ENCODE data around the gene PTH1R.
A peak's percentile ranks its signal among the peaks of the same experiment; 100 is the strongest.

Gene PTH1R

DNA sequence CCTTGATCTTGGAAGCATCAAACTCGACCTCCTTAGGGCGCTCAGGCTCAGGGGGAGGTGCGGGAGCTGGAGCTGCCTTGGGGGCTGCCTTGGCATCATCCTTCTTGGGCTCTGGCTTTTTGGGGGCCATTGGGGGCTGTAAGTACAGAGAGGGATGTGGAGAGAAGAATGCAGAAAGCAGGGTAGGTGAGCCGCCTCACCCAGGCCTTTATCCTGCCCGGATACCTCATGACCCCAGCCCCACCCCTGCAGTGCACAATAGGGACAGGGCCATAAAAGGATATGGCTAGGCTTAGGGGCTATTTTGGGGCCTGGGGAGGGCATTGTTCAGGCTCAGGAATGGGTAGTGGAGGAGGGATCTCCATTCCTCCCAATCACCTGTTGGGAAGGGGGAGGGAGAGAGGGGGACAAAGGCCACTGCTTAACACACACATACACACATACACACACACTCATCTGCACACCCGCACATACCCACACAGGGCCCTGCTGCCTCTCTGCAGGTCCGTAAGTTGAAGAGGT lies 14.2 kb upstream of the PTH1R start, which contains the start of gene MYL3:
TSS of gene MYL3 (minus strand) at position 184 of the 522 bp plus-strand sequence. CDS start at position 130, 54 bp downstream.
- no peak for DNase-seq (ENCODE audit: low read depth in 1 of 2, low spot score in 1 of 2)

DNA sequence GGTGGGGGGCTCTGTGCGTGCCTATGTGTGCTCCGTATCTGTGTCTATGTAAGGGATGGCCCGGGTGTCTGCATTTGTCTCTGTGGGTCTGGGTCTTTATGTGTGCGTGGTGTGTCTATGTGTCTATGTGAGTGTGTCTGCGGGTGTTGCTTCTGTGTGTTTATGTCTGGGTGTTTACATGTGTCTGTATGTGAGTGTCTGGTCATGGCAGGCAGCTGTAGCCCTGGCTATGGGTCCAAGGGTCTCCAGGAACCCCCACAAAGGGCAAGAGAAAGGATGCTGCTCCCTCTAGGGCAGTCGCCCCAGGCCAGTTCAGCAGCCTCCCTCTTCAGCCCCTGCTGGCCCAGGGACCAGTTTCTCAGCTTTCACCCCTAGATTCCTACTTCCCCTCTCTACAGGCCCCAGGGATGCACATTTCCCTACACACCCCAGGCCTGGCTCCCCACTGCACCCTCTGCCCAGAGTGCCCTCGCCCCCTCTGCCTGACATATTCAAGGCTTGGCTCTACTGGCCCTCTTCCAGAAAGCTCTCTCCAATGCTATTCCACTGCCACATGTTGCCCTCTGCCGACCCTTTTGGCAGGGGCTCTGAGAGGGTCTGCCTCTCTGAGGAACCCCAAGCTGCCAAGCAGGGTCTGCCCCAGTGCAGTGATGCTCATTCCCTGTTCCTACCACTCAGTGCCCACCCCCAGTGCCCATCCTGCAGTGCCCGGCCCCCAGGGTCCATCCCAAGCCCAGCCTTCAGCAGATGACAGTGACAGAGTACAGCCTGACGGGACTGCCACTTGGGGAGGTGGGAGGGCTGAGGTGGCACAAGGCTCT lies 13.2 kb upstream of the PTH1R start:
- no peak for DNase-seq (ENCODE audit: low read depth in 1 of 2, low spot score in 1 of 2)

DNA sequence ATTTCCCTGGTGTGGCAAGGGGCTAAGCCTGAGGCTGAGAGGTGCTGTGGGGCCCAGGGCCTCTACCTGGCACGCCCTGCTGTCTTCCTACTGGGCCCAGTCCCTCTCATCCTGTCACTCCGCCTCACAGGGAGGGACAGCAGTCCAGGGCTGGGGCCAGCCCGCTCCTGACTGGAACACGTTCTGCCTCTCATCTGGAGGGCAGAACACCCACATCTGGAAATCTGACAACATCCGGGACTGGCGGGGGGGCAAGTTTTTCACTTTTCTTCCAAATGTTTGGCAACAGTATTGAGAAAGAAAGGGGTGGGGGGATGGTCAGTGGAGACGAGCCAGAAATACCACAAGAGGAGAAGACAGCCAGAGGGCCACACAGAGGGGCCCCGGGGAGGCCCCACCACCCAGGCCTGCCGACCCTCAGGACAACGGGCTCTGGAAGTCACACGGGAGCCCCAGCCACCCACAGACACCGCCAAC lies 12.5 kb upstream of the PTH1R start:
- DNase-seq (ENCODE audit: low read depth in 1 of 2, low spot score in 1 of 2): no peak

DNA sequence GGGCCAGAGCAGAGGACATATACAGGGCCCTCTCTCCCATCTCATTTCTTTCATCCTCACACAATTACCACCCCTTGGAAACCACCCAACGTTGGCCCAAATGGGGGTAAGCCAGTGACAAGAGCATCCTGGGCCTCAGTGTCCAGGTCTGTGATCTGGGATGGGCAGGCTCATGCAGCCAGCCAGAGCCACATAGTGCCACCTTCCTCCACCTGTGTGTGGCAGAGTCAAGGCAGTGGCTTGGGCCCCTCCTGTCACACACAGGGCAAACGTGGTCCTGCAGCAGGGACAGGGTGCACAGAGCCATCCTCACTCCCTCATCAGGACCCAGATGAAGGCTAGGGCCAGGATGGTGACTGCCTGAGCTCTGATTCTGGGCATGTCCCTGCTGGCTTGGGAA lies 12.0 kb upstream of the PTH1R start:
- no peak for DNase-seq (ENCODE audit: low read depth in 1 of 2, low spot score in 1 of 2)

DNA sequence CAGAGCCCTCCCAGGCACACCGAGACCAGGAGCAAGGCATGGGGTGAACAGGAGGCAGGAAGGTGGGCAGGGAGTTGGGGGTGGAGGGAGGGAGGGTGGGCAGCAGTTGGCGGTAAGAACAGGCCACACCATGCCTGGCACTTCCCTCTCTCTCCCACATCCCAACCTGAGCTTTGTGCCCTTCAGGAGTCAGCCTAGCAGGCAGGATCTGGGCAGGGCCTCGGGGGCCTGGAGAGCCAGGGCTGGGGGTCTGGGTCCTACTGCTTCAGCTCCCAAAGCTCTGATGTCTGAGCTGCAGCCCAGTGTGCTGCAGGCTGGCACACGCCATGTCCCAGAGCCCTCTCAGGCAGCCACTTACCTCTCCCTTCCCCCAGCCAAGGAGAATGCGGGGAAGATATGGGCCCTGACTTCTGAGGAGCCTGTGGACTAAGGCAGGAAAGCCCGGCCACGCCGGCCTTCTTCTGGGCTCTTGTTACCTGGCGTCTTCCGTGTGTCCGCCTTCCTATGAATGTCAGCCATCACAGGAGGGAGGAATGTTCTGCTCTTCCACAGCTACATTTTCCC lies 11.4 kb upstream of the PTH1R start:
- DNase-seq (ENCODE audit: low read depth in 1 of 2, low spot score in 1 of 2): no peak

DNA sequence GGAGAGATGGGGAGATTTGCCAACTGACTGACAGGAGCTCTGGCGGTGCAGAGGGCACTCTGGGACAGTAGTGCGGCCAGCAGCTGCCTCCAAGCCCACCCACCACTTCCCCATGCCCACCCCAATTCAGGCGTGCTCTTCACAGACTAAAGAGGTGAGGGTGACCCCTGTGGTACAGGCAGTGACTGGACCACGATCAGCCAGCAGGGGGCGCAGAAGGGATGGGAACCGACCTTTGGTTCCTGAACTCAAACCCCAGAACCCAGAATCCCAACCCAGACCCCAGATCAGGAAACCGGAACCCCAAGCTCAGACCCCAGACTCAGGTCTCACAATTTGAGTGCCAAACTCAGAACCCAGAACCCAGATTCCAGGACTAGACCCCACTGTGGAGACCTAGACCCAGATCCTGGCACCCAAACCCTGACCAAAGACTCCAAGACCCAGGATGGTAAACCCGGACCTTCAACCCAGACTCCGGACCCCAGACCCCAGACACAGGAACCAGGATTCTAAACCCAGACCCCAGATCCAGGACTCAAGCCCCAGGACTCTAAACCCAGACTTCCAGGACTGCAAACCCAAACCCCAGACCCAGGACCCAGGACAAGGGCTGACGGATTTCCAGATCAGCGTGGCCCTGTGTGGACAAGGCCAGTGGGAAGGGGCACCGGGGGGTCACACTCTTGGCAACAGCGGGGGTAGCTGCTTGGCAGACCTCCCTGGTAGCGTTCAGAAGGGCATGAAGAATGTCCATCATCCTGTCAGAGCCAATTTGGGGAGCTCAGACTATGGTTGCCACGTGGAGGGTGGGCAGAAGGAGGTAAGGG lies 10.6 kb upstream of the PTH1R start:
- DNase-seq (ENCODE audit: low read depth in 1 of 2, low spot score in 1 of 2): peak; percentile 74 to 76

DNA sequence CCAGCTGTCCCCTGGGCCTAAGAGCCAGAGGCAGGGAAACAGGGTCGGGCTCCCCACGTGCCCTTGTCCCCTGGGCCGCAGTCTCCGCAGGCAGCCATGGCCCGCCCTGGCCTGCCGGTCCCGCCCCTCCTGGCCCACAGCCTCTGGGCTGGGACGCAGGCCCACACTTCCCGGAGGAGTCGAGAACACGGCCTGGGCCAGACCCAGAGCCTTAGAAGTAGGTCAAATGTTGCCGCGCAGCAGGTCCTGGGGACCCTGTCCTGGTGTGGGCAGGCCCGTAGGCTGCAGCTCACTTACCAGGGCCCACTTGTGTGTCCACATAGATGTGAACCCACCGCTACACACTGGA lies 10.0 kb upstream of the PTH1R start:
- DNase-seq (ENCODE audit: low read depth in 1 of 2, low spot score in 1 of 2): no peak

DNA sequence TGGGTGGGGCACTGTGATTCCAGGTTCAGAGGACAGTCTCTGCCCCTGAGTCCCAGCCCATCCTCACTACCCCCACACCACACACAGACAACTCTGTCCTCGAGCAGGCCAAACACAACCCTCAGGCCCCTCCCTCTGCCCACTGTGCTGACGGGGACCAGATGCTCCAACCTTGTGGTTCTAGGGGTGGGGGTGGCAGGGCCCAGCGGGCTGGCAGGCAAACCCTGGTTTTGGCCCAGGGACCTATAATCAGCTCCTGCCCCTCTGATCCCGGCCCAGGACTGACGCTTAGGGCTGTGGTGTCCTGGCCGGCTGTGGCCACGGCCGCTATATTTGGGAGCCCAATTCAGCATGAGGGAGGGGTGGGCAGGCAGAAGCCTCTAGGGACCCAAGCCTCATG lies 9.2 kb upstream of the PTH1R start:
- no peak for DNase-seq (ENCODE audit: low read depth in 1 of 2, low spot score in 1 of 2)

DNA sequence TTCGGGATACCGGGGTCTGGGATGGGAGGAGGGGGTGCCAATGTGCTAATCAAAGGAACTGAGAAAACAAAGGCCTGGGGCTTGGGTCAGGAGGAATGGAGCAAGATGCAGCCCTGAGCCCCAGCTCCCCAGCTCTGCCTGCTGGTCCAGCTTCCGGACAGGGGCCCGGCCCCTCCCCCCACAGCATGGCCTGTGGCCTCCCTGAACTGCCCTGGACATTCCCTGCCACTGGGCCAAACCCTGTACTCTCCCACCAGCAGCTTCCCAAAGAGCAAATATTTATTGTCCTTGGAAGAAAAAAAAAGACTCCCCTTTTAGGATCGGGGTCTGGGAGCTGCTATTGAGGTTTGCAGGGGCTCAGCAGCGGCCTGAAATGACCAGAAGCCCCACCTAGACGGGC lies 8.6 kb upstream of the PTH1R start:
- no peak for DNase-seq (ENCODE audit: low read depth in 1 of 2, low spot score in 1 of 2)

DNA sequence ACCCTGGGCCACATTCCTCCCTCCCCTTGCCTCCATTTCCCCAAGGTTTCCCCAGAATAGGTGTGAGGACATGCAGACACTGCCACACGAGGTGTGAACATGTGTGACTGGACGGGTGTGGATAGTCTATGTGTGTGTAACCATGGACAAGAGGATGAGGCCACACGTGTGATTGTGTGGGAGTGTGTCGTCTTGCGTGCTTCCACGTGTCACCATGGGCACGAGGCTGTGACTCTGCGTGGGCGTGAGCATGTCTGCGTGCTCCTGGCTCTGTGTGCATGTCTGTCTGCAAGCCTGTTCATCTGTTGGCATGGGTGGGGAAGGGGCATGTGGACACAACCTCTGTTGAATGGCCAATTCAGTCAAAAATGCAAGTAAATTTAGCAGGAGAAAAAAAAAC lies 8.1 kb upstream of the PTH1R start:
- no peak for DNase-seq (ENCODE audit: low read depth in 1 of 2, low spot score in 1 of 2)

DNA sequence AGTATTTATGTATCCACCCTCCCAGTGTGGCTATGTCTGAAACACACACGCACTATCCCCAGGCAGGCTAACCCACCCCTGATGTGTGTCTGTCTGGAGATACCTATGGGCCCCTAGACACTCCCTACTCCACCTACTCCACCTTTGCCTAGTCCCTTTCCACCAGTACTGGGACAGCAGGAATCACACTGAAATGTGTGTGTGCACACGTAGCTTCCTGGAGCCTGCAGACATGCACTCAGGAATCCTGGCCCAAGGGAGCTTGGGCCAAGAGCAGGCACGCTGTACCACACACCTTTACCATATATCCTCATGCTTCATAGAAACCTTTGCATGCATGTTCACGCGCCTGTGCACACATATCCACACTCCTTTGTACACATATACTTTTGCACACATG lies 6.9 kb upstream of the PTH1R start:
- DNase-seq (ENCODE audit: low read depth in 1 of 2, low spot score in 1 of 2): no peak

DNA sequence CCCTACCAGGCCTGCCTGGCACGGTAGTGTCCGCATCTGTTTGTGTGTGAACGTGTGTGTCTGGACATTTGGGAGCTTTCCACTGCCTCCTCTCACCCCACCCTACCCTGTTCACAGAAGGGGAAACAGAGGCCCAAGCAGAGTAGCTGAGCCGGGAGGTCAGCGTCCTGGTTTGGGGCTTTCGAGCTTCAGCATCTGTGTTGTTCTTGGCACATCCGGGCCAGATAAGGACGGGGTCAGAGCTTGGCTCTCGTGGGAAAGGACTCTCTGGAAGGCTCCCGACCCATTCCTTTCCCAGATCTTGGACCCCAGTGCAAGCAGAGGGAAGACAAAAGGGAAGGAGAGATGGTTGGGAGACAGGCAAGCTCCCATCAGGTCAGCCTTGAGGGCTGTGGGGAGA lies 6.3 kb upstream of the PTH1R start:
- DNase-seq (ENCODE audit: low read depth in 1 of 2, low spot score in 1 of 2): no peak

DNA sequence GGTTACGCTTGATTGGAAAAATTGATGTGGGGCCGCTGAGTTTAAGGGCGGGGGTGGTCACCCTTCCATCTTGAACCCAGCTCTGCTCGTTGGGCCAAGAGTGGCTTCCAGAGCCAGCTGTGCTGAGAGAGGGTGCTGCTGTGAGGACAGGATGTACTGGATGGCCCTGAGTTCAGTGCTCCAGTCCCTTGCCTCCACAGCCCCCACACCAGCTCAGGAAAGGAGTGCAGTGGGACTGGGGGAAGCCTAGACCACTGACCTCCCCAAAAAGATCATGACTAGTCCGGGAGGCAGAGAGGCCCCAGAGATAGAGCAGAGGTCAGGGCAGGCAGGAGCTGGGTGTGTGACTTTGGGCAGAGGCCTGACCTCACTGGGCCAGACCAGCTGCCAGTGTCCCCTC lies 4.0 kb upstream of the PTH1R start:
- no peak for DNase-seq (ENCODE audit: low read depth in 1 of 2, low spot score in 1 of 2)

DNA sequence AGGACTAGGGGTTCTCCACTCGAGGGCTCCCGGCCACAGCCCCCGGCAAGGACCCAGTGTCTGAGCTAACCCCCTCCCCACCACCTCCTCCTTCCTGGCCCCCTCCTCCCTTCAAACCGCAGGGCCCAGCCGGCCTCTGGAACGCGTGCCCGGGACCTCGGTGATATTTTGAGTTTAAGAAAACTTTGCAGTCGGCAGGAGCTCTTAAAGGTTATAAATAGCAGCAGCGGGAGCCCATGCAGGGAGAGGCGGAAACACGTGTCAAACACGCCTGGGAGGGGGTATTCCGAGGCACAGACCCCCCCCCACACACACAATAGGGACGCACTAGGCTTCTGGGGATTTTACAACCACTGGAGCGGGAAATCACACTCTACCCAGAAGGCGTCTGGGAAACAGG lies 3.1 kb upstream of the PTH1R start:
- no peak for DNase-seq (ENCODE audit: low read depth in 1 of 2, low spot score in 1 of 2)

DNA sequence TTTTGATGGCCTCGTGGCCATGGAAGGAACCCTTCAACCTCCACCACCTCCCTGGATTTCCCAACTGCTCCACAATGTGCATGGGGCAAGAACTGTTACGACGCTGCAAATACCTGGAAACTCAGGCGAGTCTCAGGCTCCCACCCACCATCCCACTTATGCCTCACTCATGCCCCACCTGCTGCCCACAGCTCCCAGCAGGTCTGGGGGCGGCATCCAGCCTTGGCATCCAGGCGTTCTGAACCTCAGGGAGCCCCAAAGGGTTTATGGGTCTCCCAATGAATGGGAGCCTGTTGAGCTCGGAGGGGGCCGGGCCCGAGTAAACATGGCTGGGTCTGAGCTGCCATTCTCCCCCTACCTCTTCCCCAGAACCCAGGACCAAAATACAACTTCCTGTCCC lies 2.0 kb upstream of the PTH1R start:
- DNase-seq (ENCODE audit: low read depth in 1 of 2, low spot score in 1 of 2): no peak

DNA sequence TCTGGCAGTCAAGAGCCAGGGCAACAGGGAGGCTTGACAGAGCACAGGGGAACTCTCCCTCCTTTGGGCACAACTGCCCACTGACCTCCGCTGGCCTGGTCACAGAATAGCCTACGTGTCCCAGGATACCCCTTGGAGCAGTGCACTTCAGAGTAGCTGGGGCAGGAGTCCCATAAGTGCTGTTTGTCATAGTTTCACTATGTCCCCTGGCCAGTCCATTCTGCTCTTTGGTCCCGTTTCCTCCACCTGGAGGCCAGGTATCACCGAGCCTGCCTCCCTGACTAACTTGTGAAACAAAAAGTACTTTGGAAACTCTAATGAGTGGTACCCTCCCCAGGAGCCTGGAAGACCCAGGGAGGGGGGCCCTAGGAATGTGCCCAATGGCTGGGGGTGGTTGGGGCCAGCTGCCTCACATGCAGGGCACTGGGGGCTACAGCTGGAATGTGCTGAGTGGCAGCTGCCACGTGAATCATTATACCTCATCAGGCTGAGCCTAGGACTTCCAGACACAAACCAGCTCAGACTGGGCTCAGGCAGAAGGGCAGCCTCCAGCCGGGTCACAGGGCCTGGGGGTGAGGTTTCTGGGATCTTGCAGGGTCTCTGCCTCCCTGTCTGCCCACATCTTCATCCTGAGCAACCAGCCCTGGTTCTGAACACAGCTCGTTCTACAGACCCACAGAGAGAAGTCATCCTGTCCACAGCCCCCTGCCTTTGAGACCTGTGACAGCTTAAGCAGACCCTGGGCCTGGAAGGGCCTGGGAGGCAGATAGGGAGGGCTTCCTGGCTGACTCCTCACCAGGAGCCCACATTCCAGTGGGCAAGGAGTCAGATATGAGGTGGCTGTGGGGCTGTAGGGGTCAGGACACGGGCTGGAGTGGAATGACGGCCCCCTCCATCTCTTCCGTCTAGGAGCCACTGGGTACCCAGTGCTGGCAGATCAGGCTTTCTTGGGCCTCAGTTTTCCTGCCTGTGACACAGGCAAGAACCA lies 914 bp upstream of the PTH1R start:
- no peak for DNase-seq (ENCODE audit: low read depth in 1 of 2, low spot score in 1 of 2)

DNA sequence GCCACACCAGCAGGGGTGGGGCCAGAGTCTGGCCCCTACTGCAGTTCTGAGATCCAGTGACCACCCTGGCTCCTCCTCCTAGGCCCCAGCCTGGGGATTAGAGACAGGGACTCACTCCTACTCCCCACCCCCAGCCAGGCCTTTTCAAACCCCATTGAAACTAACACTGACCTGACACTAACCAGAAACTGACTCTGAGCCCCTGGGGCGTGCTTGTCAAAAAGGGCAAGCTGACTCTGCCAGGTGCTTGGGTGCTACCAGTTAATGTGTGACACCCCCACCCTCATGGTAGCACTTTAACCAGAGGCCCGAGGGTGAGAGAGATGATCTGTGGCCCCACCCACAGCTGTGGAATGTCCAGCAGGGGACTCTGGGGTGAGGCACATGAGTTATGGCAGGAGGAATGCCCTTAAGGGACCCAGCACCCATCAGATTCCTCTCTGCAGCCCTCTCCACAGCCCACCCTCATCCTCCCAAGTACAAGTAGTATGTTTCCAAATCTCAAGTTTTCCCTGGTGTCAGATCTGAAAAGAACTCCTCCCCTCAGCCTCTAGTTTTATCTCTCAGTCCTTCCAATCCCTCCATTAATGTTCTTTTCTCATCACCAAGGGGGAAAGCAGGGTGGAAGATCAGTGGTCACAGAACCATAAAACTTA lies 1.4 kb downstream of the PTH1R start:
- DNase-seq (ENCODE audit: low read depth in 1 of 2, low spot score in 1 of 2): no peak

DNA sequence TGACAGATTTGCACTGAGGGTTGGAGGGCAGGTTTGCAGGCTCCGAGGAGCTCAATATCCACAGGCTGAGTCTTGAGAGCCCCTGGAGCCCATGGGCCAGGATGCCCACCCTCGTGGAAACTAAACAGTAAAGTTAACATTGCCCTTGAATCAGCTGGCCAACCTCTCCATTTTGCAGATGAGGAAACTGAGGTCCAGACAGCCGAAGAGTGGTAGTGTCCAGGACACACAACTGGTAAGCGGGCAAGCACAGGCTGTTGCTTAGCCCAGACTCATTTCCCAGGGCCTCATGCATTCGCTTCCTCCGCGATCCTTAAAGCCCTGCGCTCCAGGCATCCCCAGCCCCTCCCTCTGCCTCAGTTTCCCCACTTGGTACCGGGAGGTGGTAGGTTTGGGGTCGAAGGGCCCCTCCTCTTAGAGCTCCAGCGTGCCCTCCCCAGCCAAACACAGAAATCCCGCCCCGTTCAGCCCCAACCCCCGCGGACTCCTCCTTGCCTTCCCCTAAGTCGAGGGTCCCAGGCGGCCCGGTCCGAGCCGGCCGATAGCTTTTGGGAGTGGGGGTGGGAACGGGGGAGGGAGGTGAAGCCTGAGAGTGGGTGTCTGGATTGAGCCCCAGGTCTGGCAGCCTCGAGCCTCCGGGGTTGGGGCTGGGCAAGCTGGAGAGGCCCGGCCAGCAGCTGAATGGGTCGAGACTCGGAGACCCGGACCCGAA lies 3.5 kb downstream of the PTH1R start:
- DNase-seq (ENCODE audit: low read depth in 1 of 2, low spot score in 1 of 2): no peak

DNA sequence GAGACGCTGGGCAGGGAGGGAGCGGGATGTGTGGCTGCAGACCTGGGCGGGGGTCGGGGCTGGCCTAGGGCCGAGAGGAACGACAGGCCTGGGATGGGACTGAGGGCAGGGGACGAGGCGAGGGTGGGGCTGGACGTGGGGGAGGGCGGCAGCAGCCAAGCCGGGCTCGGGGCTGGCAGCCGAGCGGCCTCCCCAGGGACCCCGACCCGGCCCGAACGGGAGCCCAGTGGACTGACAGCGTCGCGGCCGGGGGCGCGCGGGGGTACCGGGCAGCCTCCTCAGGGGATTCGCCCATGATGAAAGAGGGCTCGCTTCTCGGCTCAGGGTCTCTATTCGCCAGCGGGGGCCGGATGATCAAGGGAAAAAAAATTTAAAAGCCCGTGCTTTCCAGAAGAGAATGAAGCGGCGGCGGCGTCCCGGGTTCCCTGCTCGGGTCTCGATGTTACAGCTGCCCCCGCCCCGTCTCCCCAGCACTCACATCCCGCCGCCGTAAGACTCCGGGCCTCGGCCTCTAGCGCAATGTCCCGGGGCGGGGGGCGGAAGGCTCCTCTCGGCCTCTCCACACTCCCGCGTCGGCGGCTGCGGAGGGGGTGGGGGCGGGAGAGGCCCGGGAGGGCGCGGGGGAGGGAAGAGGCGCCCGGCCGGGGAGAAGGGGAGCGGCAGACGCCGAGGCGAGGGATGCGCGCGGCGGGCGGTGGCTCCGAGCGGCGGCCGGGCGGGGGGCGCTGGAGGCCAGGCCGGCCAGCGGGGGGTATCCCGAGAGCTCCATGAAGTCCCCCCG lies 4.3 kb downstream of the PTH1R start:
- no peak for DNase-seq (ENCODE audit: low read depth in 1 of 2, low spot score in 1 of 2)

Data from activated CD4-positive, alpha-beta T cell treated with anti-CD3 and anti-CD28 coated beads, Interleukin-2, amount 50 U/mL, for 24 hours (primary cell).